Measurements from ENCODE around the gene GAPDHS. TPM values are rescaled to one million over a fixed set of nuclear protein-coding genes. Genes with fewer than 3 reads are reported as not detected.

The GAPDHS gene
- total RNA-seq, 1 donor from 2014 or later: not detected

DNA sequence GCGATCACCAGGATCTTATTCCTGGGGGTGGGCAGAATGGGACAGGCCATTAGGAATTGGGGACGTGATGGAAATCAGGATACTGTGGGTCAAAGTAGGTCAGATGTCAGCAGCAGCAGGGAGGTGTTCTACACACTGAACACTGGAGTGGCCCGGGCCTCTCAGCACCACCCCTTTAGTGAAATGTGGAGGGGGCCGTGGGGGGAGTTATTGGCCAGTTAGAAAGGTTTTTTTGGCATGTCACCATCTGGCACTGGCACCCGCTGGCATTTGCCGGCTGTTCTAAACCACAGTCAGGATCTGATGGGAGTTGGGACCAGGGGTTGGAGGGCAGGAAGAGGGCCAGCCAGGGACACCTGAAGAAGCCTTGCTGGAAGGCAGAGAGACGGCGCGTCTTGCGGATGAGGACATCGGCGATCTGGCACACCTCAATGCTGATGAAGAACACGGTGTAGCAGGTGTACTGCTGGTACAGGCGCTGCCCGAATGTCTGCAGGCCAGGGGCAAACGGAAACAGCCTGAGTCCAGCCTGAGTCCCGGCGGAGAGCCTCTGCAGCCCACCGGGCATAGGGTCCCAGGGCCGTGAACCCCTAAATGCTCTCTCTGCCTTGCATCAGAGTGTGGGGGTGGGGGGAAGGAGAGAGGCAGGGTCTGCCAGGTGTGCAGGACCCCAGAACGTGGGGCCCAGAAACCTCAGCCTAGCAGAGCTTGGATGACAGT lies 18.0 kb downstream of the GAPDHS start:
- intact Hi-C loops (cut with DNase I): no loop called here
- ATAC-seq: no peak
- DNase-seq (ENCODE audit: missing footprints): no peak

GRCh38 chr19:35552534-35553384 lies 19.5 kb downstream of the GAPDHS start:
- intact Hi-C loops (cut with DNase I): no loop called here
- ATAC-seq: no peak
- no peak for DNase-seq (ENCODE audit: missing footprints)

DNA sequence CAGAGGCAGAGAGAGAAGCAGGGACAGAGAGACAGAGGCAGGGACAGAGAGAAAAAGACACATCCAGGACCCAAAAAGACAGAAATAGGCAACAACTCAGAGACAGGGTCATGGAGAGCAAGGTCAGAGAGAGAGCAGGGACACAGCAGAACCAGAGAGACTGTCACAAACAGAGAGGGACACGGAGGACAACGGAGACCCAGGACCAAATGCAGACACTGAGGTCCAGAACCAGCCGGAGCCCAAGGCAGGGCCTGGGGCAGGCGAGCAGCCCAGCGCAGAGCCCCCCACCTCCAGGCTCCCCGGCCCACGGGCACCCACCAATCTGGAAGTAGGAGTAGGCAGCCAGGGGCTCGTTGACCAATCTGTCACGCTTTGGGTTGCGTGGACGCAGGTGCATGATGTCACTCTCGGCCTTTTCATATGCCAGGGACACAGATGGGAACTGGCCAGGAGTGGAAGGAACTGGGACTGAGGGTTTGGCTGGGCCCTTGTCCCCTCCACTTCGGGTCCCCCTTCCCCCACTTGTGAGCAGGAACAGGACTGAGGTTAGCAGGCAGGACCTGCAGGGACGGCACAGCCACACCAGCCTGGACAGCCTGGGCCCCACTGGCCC lies 20.2 kb downstream of the GAPDHS start:
- intact Hi-C loops (cut with DNase I): no loop called here
- no peak for DNase-seq (ENCODE audit: missing footprints)
- ATAC-seq: no peak

- intact Hi-C loops (cut with DNase I): no loop called here
- ATAC-seq: no peak
- no peak for DNase-seq (ENCODE audit: missing footprints)
Measured at GRCh38 chr19:35554076-35554475, 20.8 kb downstream of the GAPDHS start.

DNA sequence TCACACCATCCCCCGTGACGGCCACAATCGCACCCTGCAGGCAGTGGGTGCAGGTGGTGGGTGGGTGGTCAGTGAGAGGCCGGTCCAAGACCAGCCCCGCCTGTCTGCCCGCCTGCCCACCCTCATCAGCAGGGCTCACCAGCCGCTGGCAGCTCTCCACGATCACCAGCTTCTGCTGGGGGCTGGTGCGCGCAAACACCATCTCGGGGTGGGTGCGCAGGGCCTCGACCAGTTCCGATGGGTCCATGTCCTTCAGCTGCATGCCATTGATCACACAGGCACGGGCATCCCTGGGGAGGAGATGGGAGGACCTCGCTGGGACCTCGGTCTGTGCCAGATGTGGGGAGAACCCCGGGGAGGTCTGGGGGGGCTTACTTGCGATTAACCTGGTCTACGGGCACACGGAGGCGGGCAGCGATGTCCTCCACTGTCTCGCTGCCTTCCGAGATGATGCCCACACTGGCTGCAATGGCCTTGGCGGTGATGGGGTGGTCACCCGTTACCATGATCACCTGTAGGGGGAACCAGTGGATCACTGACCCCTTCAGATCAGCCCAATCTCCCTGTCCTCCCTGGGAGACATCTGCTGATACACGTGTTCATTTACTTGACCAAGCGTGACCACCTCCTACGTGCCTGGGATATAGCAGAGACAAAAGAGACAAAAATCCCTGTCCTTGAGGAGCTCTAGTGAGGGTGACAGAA lies 22.2 kb downstream of the GAPDHS start:
- ATAC-seq (no peak), DNase-seq (ENCODE audit: missing footprints) (no peak)
- intact Hi-C loops (cut with DNase I): no loop called here

DNA sequence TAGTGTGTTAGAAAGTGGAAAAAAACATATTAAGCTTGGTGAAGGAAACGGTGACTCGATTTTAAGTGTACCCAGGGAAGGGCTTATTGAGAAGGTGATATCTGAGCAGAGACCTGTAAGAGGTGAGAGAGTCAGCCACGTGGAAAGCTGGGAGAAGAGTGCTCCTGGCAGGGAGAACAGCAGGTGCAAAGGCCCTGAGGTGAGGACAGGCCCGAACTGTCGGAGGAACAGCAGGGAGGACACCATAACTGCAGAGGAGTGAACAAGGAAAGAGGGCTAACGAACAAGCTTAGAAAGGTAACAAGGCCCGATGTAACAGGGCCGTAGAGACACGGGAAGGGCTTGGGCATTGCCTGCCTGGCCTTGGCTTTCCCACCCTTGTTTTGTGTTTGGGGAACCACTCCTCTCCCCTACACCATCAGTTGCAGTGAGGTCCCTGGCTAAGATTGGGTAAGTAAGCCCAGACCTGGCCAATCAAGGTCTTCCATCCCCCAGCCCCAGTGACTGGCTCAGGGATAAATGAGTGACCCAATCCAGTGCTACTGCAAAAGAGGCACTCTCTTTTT lies 22.9 kb downstream of the GAPDHS start:
- intact Hi-C loops (cut with DNase I): no loop called here
- no peak for DNase-seq (ENCODE audit: missing footprints)
- ATAC-seq: no peak

DNA sequence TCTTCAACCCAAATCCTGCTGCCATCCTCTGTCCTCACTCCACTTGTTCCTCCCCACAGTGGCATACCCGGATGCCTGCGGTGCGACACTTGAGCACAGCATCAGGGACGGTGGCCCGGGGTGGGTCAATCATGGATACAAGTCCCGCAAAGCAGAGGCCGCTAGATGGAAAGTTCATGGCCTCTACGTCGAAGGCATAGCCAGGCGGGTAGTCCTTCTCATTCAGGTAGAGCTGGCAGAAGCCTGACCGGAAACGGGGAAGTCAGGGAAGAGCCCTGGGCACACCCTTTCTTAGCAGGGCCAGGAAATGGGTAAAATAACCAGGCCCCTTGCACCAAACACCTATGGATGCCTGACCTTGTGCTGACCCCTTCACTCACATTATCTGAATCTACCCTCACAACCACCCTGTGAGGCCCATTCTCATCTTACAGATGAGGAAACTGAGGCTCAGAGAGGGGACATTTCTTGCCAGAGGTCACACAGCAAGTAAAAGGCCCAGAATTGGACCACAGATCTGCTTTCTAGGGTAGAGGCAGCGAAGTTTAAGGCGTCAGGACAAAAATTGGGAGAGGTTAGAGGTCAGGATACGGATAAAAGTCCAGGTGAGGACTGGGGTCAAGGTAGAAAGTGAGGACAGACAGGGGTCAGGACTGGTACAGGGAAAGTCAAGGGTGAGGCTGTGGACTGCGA lies 23.7 kb downstream of the GAPDHS start:
- intact Hi-C loops (cut with DNase I): no loop called here
- no peak for ATAC-seq
- DNase-seq (ENCODE audit: missing footprints): no peak

GRCh38 chr19:35557539-35558399 lies 24.5 kb downstream of the GAPDHS start:
- intact Hi-C loops (cut with DNase I): no loop called here
- ATAC-seq: peak; percentile 40
- no peak for DNase-seq (ENCODE audit: missing footprints)

GRCh38 chr19:35558400-35559280 lies 25.4 kb downstream of the GAPDHS start:
- ATAC-seq (no peak), DNase-seq (ENCODE audit: missing footprints) (no peak)
- intact Hi-C loops (cut with DNase I): no loop called here

GRCh38 chr19:35559281-35559659 lies 26.0 kb downstream of the GAPDHS start:
- intact Hi-C loops (cut with DNase I): no loop called here
- ATAC-seq: no peak

DNA sequence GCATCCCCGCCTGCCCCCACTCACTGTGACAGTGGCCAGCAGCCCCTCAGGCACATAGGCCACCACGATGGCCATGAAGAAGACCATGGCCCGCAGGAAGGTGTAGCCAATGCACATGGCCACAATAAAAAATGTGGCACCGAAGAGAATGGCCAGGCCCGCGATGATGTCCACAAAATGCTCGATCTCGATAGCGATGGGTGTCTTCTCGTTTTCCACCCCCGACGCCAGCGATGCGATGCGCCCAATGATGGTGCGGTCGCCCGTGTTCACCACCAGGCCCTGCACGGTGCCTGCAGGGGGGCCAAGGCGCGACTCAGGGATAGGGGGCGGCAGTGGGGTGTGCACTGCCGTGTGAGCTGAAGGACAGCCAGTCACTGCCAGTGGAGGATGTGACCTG lies 26.5 kb downstream of the GAPDHS start:
- intact Hi-C loops (cut with DNase I): no loop called here
- ATAC-seq (no peak), DNase-seq (ENCODE audit: missing footprints) (no peak)

More at GRCh38 chr19:35559281-35559659, 26.0 kb downstream of the GAPDHS start:
- no peak for DNase-seq (ENCODE audit: missing footprints)

GRCh38 chr19:35560271-35560670 lies 27.0 kb downstream of the GAPDHS start:
- DNase-seq (ENCODE audit: missing footprints) (no peak), ATAC-seq (no peak)
- intact Hi-C loops (cut with DNase I): no loop called here

- ATAC-seq: no peak
- intact Hi-C loops (cut with DNase I): no loop called here
- no peak for DNase-seq (ENCODE audit: missing footprints)
Measured at GRCh38 chr19:35560677-35561076, 27.4 kb downstream of the GAPDHS start.

- no peak for DNase-seq (ENCODE audit: missing footprints)
- ATAC-seq: no peak
- intact Hi-C loops (cut with DNase I): no loop called here
Measured at GRCh38 chr19:35561436-35561835, 28.2 kb downstream of the GAPDHS start.

GRCh38 chr19:35562336-35562735 lies 29.1 kb downstream of the GAPDHS start:
- DNase-seq (ENCODE audit: missing footprints) (no peak), ATAC-seq (no peak)
- intact Hi-C loops (cut with DNase I): no loop called here

DNA sequence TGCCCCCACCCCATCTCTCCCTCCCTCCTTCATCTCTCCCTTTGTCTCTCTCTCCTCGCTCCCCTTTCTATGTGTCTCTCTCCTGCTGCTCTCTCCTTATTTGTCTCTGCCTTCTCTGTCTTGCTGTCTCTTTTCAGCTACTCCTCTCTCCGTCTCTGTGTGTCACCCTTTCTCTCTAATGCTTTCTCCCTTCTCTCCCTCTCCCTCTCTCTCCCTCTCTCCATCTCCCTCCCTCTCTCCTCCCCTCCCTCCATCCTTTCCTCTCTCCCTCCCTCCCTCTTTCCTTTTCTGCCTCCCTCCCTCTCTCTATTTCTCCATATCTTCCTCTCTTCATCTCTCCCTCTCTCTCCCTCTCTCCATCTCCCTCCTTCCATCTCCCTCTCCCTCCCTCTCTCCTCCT lies 29.5 kb downstream of the GAPDHS start:
- intact Hi-C loops (cut with DNase I): no loop called here
- no peak for ATAC-seq
- DNase-seq (ENCODE audit: missing footprints): no peak
